Karpas-422 (cell line): ENCODE data around the gene NET1. TPM values are rescaled to one million over a fixed set of nuclear protein-coding genes. Genes with fewer than 3 reads are reported as not detected.
A peak's percentile ranks its signal among the peaks of the same experiment; 100 is the strongest.

ENCODE experiments used
- DNase-seq: peaks from one replicate; pipeline ENCODE4 v3.0.0-alpha.2; 2015
- H2AFZ ChIP-seq: fragments of 200-600 bp; sonication (generic); 2 replicates; pipeline ENCODE4 v1.6.1; 2014; ENCODE audit warnings: antibody characterized with exemption, low read length, mixed read lengths
- H3K27ac ChIP-seq: fragments of 200-600 bp; sonication (generic); 2 replicates; pipeline ENCODE4 v1.5.1; 2014; ENCODE audit warnings: mild to moderate bottlenecking, low read length, moderate library complexity
- H3K27me3 ChIP-seq: fragments of 200-600 bp; sonication (generic); 2 replicates; pipeline ENCODE4 v1.6.1; 2014; ENCODE audit warnings: low read length, mixed read lengths
- H3K36me3 ChIP-seq: fragments of 200-600 bp; sonication (generic); 2 replicates; pipeline ENCODE4 v1.6.1; 2014; ENCODE audit warnings: low read length, mixed read lengths; ENCODE audit not compliant: insufficient read depth
- H3K4me1 ChIP-seq: fragments of 200-600 bp; sonication (generic); 2 replicates; pipeline ENCODE4 v1.6.1; 2014; ENCODE audit warnings: mild to moderate bottlenecking, low read length, mixed read lengths
- H3K4me2 ChIP-seq: fragments of 200-600 bp; sonication (generic); 2 replicates; pipeline ENCODE4 v1.6.1; 2014; ENCODE audit warnings: low read length, low read depth, mild to moderate bottlenecking; ENCODE audit not compliant: poor library complexity, severe bottlenecking
- H3K4me3 ChIP-seq: fragments of 200-600 bp; sonication (generic); 2 replicates; pipeline ENCODE4 v1.5.1; 2014; ENCODE audit warnings: mild to moderate bottlenecking, antibody characterized with exemption, low read length, mixed read lengths
- H3K79me2 ChIP-seq: fragments of 200-600 bp; sonication (generic); 2 replicates; pipeline ENCODE4 v1.6.1; 2014; ENCODE audit warnings: mild to moderate bottlenecking, low read length, mixed read lengths
- H3K9ac ChIP-seq: fragments of 200-600 bp; sonication (generic); 2 replicates; pipeline ENCODE4 v1.6.0; 2014; ENCODE audit warnings: low read length
- H3K9me2 ChIP-seq: fragments of 200-600 bp; sonication (generic), shearing (Covaris generic); replicated peaks from 2 replicates; pipeline ENCODE4 v1.6.0; 2014; ENCODE audit warnings: mild to moderate bottlenecking, low read length, moderate library complexity; ENCODE audit not compliant: insufficient read depth
- H3K9me3 ChIP-seq: fragments of 300-700, 200-600 bp; sonication (generic); 2 replicates; pipeline ENCODE4 v1.6.1; 2014; ENCODE audit warnings: low read length, mixed read lengths
- H4K20me1 ChIP-seq: fragments of 200-600 bp; sonication (generic); 2 replicates; pipeline ENCODE4 v1.6.1; 2014; ENCODE audit warnings: mild to moderate bottlenecking, antibody characterized with exemption, low read length, low read depth; ENCODE audit not compliant: insufficient read depth
- total RNA-seq: library from RNA; depleted of rRNA; stranded (reverse); fragments of >200 nt; shearing (Covaris generic); gene quantifications from 2 replicates; pipeline ENCODE4 v1.2.3, GENCODE V29; 2014; ENCODE audit warnings: low replicate concordance

The NET1 gene
- total RNA-seq, 1 experiment from 2014 or later, result 37.2 TPM

GRCh38 chr10:5490032-5490431 lies 77.7 kb downstream of the NET1 start:
- Histone ChIP-seq H3K4me2 (no peak overlapping the region), H2AFZ (no peak overlapping the region), H3K4me3 (no peak overlapping the region), H3K79me2 (no peaks in the 10 kb centered on the region), H3K27me3 (no peaks in the 10 kb centered on the region), H3K4me1 (peaks cover 4% of the 10 kb centered on the region), H3K36me3 (no peaks in the 10 kb centered on the region), H3K9ac (no peak overlapping the region), H3K9me3 (peaks cover 3% of the 10 kb centered on the region; the same call in 1 of the 2 replicates), H3K9me2 (no peaks in the 10 kb centered on the region), H4K20me1 (no peaks in the 10 kb centered on the region), H3K27ac (no peak overlapping the region)
- no peak for DNase-seq

DNA sequence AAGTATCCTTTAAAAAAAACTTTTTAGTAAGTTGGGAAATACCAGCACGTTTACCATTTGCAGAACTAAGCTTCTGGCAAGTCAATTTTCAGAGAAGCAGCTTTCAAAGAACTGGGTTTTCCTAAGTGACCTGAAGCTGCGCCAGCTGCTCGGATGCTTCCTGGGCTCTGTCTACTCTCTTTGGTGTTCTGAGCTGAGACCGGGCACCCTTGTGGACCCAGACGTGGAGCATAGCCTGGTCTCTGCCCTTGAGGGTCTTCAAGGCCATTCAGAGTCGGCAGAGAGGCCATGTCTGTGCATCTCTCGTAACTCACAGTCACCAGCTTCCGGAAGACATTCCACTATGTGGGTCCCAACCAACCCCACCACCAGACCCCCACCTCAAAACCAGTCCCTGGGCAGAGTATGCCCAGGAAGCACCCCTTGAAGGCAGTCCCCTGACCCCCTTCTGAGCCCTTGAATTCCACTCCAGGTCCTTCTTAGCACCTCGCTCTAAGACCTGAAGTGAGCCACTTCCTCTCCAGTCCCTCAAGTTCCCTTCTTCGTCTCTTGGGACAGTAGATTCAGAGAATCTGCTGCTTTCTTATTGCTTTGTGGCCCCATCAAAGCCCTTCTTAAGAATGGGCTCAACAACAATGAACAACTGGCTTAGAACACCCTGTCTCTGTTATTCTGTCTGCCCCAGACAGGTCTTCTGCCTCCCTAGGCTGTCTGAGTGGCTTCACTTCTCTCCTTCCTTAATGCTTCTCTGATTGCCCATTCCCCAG lies 78.5 kb downstream of the NET1 start:
- Histone ChIP-seq H3K4me1 (peaks cover 4% of the 10 kb centered on the region), H3K4me3 (no peak overlapping the region), H3K9ac (no peak overlapping the region), H3K4me2 (no peak overlapping the region), H3K27me3 (no peaks in the 10 kb centered on the region), H3K36me3 (no peaks in the 10 kb centered on the region), H3K79me2 (no peaks in the 10 kb centered on the region), H3K9me3 (peaks cover 3% of the 10 kb centered on the region; the same call in 1 of the 2 replicates), H3K9me2 (no peaks in the 10 kb centered on the region), H3K27ac (no peak overlapping the region), H2AFZ (no peak overlapping the region), H4K20me1 (no peaks in the 10 kb centered on the region)
- peak; percentile 55 for DNase-seq

GRCh38 chr10:5491477-5491876 lies 79.1 kb downstream of the NET1 start:
- no peak for DNase-seq
- no peaks in the 10 kb centered on the region for H3K36me3 ChIP-seq
- H3K9ac ChIP-seq, result no peak overlapping the region
- H3K9me2 ChIP-seq, result no peaks in the 10 kb centered on the region
- no peaks in the 10 kb centered on the region for H3K27me3 ChIP-seq
- H4K20me1 ChIP-seq, result no peaks in the 10 kb centered on the region
- peaks cover 3% of the 10 kb centered on the region; the same call in 1 of the 2 replicates for H3K9me3 ChIP-seq
- peaks cover 4% of the 10 kb centered on the region for H3K4me1 ChIP-seq
- no peak overlapping the region for H3K4me3 ChIP-seq
- no peak overlapping the region for H3K27ac ChIP-seq
- H3K79me2 ChIP-seq, result no peaks in the 10 kb centered on the region
- H2AFZ ChIP-seq, result no peak overlapping the region
- H3K4me2 ChIP-seq, result no peak overlapping the region

- Histone ChIP-seq H3K4me1 (no peaks in the 10 kb centered on the region), H3K9me3 (peaks cover 3% of the 10 kb centered on the region; the same call in 1 of the 2 replicates), H3K4me2 (no peak overlapping the region), H3K27ac (no peak overlapping the region), H3K4me3 (no peak overlapping the region), H2AFZ (no peak overlapping the region), H3K9me2 (no peaks in the 10 kb centered on the region), H3K9ac (no peak overlapping the region), H3K36me3 (no peaks in the 10 kb centered on the region), H4K20me1 (no peaks in the 10 kb centered on the region), H3K79me2 (no peaks in the 10 kb centered on the region), H3K27me3 (no peaks in the 10 kb centered on the region)
- DNase-seq, result no peak
Observed at GRCh38 chr10:5492322-5492855, 80.0 kb downstream of the NET1 start.

GRCh38 chr10:5492929-5493576 lies 80.7 kb downstream of the NET1 start:
- Histone ChIP-seq H3K27ac (no peak overlapping the region), H3K4me2 (no peak overlapping the region)

DNA sequence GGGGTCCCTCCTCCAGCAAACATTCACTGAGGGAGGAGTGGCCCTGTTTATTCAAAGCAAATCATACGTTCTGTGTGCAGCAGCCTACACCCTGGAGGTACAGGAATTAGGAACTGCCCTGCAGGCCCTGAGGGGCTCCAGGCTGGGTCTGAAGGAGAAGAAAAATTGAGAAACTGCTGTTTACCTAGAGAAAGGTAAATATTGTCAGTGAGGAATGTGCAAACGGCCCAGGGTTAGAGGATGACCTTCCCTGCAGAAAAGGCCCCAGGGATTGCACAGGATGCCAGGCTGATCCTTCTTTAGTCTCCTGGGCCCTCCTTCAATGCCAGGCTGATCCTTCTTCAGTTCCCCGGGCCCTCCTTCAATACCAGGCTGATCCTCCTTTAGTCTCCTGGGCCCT lies 81.3 kb downstream of the NET1 start:
- Histone ChIP-seq H3K4me1 (no peaks in the 10 kb centered on the region), H3K4me3 (no peak overlapping the region), H3K9me3 (peaks cover 3% of the 10 kb centered on the region; the same call in 1 of the 2 replicates), H4K20me1 (no peaks in the 10 kb centered on the region), H3K79me2 (no peaks in the 10 kb centered on the region), H3K9me2 (no peaks in the 10 kb centered on the region), H2AFZ (no peak overlapping the region), H3K27ac (no peak overlapping the region), H3K27me3 (no peaks in the 10 kb centered on the region), H3K9ac (no peak overlapping the region), H3K36me3 (no peaks in the 10 kb centered on the region), H3K4me2 (no peak overlapping the region)
- DNase-seq, result no peak

More at GRCh38 chr10:5492929-5493576, 80.7 kb downstream of the NET1 start:
- Histone ChIP-seq H3K9ac (no peak overlapping the region), H3K79me2 (no peaks in the 10 kb centered on the region), H3K36me3 (no peaks in the 10 kb centered on the region), H3K4me1 (no peaks in the 10 kb centered on the region), H3K4me3 (no peak overlapping the region), H3K9me2 (no peaks in the 10 kb centered on the region), H3K9me3 (peaks cover 3% of the 10 kb centered on the region; the same call in 1 of the 2 replicates), H4K20me1 (no peaks in the 10 kb centered on the region), H3K27me3 (no peaks in the 10 kb centered on the region), H2AFZ (no peak overlapping the region)
- no peak for DNase-seq

GRCh38 chr10:5494611-5495010 lies 82.3 kb downstream of the NET1 start:
- Histone ChIP-seq H3K9me3 (peaks cover 3% of the 10 kb centered on the region; the same call in 1 of the 2 replicates), H3K36me3 (no peaks in the 10 kb centered on the region), H4K20me1 (no peaks in the 10 kb centered on the region), H3K27me3 (no peaks in the 10 kb centered on the region), H3K9me2 (no peaks in the 10 kb centered on the region), H3K9ac (no peak overlapping the region), H2AFZ (no peak overlapping the region), H3K4me2 (no peak overlapping the region), H3K4me3 (no peak overlapping the region), H3K4me1 (no peaks in the 10 kb centered on the region), H3K27ac (no peak overlapping the region), H3K79me2 (no peaks in the 10 kb centered on the region)
- no peak for DNase-seq
